DMS153 treated with DMSO at 0.1 percent for 48 hours (cell line): ENCODE results near the gene G6PC1.
"Not testable (repeated sequence)": the region's sequence is repeated elsewhere in the genome, so short reads cannot be mapped to it uniquely, and the experiment has no call there.

Experiments used
- DNase-seq: peaks from one replicate; lab custom pipeline; 2025; ENCODE audit not compliant: unreplicated experiment; lab: John Stamatoyannopoulos, UW

G6PC1 gene

DNA sequence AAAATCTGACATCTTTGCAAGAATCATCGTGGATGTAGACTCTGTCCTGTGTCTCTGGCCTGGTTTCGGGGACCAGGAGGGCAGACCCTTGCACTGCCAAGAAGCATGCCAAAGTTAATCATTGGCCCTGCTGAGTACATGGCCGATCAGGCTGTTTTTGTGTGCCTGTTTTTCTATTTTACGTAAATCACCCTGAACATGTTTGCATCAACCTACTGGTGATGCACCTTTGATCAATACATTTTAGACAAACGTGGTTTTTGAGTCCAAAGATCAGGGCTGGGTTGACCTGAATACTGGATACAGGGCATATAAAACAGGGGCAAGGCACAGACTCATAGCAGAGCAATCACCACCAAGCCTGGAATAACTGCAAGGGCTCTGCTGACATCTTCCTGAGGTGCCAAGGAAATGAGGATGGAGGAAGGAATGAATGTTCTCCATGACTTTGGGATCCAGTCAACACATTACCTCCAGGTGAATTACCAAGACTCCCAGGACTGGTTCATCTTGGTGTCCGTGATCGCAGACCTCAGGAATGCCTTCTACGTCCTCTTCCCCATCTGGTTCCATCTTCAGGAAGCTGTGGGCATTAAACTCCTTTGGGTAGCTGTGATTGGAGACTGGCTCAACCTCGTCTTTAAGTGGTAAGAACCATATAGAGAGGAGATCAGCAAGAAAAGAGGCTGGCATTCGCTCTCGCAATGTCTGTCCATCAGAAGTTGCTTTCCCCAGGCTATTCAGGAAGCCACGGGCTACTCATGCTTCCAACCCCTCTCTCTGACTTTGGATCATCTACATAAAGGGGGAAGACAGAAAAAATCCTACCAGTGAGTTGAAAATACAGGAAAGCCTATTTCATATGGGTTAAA, at the start of gene G6PC1:
Gene G6PC1, plus strand, starts transcription at position 340 of the 872 bp plus-strand sequence. Its CDS starts 78 bp downstream, at position 418.
- no peak for DNase-seq

DNA sequence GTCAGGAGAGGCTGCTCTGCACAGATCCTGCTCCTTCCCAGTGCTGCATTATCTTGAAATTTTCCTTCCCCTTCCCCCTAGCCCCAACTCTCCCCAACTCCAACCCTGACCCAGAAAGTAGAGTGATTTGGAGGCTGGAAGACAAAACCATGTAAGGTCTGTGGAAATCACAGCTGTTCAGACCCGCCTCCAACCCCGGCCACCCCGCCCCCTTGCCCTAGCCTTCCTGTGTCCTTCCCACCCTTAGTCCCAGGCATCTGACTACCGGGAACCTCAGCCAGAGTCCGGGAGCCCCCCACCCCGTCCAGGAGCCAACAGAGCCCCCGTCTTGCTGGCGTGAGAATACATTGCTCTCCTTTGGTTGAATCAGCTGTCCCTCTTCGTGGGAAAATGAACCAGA, 49.6 kb upstream of the G6PC1 start, which contains the start of gene AOC3:
Gene AOC3, plus strand, starts transcription at position 246 of the 400 bp plus-strand sequence. Its CDS starts 145 bp downstream, at position 391.
- DNase-seq, result no peak

DNA sequence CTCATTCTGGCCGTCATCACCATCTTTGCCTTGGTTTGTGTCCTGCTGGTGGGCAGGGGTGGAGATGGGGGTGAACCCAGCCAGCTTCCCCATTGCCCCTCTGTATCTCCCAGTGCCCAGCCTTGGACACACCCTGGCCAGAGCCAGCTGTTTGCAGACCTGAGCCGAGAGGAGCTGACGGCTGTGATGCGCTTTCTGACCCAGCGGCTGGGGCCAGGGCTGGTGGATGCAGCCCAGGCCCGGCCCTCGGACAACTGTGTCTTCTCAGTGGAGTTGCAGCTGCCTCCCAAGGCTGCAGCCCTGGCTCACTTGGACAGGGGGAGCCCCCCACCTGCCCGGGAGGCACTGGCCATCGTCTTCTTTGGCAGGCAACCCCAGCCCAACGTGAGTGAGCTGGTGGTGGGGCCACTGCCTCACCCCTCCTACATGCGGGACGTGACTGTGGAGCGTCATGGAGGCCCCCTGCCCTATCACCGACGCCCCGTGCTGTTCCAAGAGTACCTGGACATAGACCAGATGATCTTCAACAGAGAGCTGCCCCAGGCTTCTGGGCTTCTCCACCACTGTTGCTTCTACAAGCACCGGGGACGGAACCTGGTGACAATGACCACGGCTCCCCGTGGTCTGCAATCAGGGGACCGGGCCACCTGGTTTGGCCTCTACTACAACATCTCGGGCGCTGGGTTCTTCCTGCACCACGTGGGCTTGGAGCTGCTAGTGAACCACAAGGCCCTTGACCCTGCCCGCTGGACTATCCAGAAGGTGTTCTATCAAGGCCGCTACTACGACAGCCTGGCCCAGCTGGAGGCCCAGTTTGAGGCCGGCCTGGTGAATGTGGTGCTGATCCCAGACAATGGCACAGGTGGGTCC, 49.0 kb upstream of the G6PC1 start:
- not testable (repeated sequence) for DNase-seq

DNA sequence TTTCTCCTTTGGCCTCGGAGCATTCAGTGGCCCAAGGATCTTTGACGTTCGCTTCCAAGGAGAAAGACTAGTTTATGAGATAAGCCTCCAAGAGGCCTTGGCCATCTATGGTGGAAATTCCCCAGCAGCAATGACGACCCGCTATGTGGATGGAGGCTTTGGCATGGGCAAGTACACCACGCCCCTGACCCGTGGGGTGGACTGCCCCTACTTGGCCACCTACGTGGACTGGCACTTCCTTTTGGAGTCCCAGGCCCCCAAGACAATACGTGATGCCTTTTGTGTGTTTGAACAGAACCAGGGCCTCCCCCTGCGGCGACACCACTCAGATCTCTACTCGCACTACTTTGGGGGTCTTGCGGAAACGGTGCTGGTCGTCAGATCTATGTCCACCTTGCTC, 48.2 kb upstream of the G6PC1 start:
- DNase-seq, result no peak

DNA sequence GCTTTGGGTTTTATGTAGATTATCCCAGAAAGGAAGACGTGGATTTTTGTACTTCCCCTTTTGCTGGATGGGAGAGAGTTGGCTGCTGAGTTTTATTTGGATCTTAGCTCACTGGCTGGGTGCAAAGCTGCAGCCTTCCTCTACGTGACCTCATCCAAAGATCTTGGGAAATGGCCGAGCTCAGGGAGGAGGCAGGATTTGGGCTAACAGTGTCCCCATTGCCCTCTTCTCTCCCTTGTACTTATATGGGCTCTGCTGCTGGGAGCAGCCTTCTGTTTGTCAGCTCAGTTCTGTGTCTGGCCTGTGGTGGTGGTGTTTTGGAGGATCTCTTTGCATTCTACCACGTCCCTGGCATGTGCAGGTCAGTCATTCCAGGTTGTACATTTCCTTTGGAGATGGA, 47.6 kb upstream of the G6PC1 start:
- no peak for DNase-seq

DNA sequence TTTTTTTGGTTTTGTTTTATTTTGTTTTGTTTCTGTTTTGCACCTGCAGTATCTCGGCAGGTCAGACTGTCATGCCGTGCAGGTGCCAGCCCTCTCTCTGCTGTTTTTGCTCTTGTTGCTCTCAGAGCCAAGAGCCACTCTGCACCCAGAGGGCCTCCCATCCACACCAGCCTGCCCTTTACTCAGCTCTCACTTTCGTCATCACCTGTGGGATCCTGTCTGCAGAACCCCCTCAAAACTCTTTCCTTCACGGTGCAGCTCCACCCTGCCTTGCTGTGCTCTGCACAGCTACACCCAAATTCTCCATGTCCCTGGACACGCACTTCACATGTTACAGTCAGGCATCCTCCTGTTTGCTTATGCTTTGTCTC, 47.0 kb upstream of the G6PC1 start:
- no peak for DNase-seq

DNA sequence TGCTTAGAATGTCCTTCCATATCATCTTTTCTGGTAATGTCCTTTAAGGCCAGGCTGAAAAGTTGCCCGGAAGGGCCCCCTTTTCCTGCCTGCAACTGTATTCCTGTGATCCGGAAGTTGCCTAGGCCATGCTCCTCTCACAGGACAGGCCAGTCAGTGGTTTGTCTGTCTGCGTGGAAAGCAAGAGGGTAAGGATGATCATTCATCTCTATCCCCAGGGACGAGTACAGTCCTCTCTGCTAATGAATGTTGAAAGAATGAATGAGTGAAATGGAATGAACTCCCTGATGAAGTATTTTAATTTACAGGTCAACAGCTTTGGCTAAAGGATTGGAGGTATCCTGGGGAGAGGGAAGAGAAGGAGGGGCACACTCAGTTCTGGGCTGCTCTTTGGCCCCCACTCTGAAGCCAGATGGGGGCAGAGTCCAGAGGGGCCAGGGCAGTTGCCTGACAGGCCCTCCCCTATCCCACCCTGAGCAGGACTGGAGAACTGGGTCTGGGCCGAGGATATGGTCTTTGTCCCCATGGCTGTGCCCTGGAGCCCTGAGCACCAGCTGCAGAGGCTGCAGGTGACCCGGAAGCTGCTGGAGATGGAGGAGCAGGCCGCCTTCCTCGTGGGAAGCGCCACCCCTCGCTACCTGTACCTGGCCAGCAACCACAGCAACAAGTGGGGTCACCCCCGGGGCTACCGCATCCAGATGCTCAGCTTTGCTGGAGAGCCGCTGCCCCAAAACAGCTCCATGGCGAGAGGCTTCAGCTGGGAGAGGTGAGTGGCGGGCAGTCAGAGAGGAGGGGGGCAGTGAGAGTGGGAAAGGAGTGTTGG, 46.4 kb upstream of the G6PC1 start:
- DNase-seq, result no peak

DNA sequence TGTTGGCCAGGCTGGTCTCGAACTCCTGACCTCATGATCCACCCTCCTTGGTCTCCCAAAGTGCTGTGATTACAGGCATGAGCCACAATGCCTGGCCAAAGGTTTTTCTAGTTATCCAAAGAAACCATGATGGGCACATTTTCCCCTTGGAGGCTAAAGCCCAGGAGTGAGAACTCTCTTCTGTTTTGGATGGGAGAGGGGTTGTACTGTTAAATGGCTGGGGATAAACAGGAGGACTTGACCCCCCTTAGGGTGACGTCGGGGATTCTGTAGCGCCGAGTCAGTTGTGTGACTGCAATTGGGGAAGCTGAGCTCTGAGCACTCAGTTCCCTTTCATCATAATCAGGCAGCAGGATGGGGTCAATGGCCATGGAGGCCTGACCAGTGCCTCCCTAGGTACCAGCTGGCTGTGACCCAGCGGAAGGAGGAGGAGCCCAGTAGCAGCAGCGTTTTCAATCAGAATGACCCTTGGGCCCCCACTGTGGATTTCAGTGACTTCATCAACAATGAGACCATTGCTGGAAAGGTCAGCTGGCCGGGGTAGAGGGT, 45.5 kb upstream of the G6PC1 start:
- no peak for DNase-seq

DNA sequence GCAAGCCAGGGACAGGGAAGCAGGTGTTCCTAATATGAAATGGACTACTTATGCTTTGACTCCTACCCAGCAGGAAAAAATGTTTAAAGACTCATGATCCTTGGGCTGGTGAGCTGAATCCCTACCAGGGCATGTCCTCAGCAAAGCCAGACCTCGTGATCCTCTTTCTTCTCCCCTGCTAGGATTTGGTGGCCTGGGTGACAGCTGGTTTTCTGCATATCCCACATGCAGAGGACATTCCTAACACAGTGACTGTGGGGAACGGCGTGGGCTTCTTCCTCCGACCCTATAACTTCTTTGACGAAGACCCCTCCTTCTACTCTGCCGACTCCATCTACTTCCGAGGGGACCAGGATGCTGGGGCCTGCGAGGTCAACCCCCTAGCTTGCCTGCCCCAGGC, 44.5 kb upstream of the G6PC1 start:
- DNase-seq, result not testable (repeated sequence)

DNA sequence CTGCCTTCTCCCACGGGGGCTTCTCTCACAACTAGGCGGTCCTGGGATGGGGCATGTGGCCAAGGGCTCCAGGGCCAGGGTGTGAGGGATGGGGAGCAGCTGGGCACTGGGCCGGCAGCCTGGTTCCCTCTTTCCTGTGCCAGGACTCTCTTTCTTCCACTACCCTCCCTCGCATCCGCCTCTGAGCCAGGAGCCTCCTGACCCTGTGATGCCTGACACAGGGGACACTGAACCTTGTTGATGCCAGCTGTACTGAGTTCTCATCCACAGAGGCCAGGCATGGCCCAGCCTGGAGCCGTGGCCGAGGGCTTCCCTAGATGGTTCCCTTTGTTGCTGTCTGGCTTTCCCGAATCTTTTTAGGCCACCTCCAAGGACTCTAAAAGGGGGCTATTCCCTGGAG, 44.1 kb upstream of the G6PC1 start:
- DNase-seq, result not testable (repeated sequence)

DNA sequence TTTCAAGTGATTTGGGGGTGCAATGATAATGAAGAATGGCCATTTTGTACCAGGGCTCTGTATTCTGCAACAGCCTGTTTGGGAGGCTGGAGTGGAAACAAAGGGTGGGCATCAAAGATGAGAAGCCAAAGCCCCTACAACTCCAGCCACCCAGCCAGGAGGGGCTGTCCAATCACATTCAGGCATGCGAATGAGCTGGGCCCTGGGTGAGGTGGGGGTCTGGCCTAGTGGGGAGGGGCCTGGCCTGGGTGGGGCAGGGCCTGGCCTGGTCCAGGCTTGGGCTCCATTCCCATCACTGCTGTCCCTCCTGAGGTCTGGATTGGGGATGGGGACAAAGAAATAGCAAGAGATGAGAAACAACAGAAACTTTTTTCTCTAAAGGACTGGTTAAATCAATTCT, 43.2 kb upstream of the G6PC1 start:
- DNase-seq, result no peak

DNA sequence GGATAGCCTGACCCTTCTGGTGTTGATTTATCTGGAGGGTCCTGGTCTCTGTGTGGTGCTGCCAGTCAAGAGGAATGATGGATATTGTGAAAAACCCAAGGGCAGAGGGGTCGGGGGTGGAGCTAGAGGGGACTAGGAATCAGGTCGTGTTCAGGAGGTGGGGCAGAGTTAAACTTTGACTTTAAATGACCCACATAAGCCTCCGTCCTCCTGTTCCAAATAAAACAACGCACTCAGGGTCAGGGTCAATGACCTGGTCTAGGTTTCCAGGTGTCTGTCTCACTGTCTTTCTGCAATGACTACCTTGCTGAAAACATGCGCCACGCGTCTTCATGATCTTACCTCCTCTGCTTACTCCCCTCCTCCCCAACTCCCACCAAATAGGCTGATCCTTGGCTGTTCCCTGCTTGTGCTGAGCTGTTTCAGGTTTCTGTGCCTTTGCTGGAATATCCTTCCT, 34.9 kb upstream of the G6PC1 start:
- no peak for DNase-seq

DNA sequence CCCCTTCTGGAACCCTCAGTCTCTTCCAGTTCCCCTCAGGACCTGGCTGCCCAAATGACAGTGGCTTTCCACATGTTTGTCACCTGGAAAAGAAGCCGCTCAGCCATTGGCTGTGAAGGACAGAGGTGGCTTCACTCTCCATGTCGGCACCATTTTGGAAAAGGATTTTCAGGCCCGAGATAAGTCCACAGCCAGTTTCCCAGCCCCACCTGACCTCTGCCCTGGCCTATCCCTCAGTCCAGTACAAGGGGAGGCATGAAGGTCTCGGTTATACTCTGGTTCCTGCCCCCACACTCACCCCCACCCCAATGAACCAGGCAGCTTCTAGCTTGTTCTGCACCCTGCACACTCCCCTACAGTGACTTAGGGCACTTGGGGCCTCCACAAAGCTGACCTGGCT, 34.4 kb upstream of the G6PC1 start:
- DNase-seq, result no peak

DNA sequence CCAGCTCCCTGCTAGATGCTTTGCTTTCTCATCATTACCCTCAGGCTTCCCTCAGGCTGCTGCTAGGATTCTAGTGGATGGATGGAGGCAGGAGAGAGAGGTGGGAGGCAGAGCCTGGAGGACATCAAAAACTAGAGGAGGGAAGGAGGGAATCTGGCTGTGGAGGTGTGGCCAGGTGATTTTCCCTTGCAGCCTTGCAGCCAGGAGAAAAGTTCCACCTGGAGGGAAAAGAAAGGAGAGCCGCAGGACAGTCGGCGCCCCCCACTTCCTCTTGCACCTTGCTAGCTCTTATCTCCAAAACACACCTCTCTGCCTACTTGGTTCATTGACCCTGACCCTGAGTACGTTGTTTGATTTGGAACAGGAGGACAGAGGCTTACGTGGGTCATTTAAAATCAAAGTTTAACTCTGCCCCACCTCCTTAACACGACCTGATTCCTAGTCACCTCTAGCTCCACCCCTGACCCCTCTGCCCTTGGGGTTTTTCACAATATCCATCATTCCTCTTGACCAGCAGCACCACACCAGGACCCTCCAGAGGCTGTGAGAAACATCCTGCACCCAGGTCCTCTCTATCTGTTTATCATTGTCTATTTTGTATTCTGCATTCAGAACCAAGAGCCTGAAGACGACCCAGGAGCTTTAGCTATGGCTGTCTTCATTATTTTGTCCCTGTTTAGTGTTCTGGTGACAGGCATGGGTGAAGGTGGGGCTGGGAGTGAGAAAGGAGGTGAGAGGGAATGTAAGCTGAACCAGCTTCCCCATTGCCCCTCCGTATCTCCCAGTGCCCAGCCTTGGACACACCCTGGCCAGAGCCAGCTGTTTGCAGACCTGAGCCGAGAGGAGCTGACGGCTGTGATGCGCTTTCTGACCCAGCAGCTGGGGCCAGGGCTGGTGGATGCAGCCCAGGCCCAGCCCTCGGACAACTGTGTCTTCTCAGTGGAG, 33.7 kb upstream of the G6PC1 start:
- DNase-seq, result no peak

DNA sequence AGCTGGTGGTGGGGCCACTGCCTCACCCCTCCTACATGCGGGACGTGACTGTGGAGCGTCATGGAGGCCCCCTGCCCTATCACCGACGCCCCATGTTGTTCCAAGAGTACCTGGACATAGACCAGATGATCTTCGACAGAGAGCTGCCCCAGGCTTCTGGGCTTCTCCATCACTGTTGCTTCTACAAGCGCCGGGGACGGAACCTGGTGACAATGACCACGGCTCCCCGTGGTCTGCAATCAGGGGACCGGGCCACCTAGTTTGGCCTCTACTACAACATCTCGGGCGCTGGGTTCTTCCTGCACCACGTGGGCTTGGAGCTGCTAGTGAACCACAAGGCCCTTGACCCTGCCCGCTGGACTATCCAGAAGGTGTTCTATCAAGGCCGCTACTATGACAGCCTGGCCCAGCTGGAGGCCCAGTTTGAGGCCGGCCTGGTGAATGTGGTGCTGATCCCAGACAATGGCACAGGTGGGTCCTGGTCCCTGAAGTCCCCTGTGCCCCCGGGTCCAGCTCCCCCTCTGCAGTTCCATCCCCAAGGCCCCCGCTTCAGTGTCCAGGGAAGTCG, 32.8 kb upstream of the G6PC1 start:
- not testable (repeated sequence) for DNase-seq

DNA sequence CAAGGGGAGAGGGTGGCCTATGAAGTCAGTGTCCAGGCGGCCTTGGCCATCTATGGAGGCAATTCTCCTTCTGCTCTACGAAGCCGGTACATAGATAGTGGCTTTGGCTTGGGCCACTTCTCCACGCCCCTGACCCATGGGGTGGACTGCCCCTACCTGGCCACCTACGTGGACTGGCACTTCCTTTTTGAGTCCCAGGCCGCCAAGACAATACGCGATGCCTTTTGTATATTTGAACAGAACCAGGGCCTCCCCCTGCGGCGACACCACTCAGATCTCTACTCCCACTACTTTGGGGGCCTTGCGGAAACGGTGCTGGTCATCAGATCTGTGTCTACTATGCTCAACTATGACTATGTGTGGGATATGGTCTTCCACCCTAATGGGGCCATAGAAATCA, 32.3 kb upstream of the G6PC1 start:
- no peak for DNase-seq

DNA sequence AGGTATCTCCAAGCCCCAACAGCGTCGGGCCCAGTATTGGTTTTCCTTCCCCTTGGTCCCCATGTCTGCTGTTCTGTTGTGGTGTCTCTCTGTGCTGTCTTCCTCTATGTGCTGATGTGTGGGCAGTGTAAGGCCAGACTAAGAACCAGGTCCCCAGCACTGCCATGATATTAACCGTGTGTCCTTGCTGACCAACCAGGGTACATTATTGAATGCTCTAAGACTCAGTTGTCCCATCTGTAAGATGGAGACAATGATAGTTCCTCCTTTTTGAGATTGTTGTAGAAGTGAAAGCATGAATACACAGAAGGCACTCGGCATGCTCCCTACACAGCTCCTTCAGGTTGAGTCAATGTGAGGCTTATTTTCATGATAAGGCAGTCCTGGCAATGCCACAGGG, 29.0 kb upstream of the G6PC1 start:
- DNase-seq, result no peak

DNA sequence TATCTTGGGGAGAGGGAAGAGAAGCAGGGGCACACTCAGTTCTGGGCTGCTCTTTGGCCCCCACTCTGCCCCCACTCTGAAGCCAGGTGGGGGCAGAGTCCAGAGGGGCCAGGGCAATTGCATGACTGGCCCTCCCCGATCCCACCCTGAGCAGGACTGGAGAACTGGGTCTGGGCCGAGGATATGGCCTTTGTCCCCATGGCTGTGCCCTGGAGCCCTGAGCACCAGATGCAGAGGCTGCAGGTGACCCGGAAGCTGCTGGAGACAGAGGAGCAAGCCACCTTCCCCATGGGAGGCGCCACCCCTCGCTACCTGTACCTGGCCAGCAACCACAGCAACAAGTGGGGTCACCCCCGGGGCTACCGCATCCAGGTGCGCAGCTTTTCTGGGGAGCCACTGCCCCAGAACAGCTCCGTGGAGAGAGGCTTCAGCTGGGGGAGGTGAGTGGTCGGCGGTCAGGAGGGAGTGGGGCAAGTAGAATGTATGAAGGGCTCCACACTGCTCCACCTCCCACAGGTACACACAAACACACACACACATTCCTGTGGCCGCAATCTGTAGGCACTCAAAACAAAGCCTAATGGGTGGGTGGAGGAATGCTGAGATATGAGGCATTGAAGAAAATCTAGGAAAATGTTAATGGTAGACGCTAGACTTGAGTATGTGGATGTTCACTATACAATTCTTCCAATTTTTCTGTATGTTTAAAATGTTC, 28.2 kb upstream of the G6PC1 start:
- no peak for DNase-seq

DNA sequence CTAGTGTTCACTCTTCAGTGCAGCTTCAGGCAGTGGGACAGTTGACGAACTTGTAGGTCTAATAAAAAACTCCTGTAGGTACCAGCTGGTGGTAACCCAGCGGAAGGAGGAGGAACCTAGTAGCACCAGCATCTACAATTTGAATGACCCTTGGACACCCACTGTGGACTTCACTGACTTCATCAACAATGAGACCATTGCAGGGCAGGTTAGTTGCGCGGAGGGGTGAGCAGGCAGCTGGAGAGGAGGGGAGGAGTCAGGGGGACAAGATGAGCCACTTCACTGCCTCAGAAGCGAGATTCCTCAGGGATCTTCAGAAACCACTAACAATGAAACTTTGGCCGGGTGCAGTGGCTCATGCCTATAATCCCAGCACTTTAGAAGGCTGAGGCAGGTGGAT, 27.3 kb upstream of the G6PC1 start:
- DNase-seq, result no peak
